GM21447 (cell line): Measurements from ENCODE around the gene SEMA3E.
A peak's percentile ranks its signal among the peaks of the same experiment; 100 is the strongest.
"Not testable (repeated sequence)": the region's sequence is repeated elsewhere in the genome, so short reads cannot be mapped to it uniquely, and the experiment has no call there.

Source experiments
- ATAC-seq: cut with Tn5 transposase; IDR thresholded peaks from one replicate; pipeline ENCODE4 v1.9.1; 2021; ENCODE audit not compliant: unreplicated experiment

Gene SEMA3E

DNA sequence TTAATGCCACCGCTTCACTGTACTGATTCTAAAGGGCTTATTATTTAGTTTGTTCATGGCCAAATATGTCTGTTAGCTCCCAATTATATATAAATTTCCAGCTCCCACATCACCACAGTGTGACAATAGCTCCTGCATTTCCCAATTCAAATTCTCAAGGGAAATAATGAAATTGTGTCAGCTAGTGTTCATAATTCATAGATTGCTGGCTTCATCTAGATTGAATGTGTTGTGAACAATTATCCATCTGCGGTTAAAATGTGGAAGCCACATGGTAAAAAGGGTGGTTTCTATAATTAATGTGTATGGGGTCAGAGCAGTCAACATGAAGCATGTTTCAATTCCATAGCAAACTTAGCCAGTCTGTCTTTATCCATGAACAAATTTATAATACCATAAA lies 154.3 kb downstream of the SEMA3E start:
- no peak for ATAC-seq

- ATAC-seq = no peak
These were observed 156.1 kb downstream of the SEMA3E start for GRCh38 chr7:83492802-83493201.

- no peak for ATAC-seq
These were observed 161.1 kb downstream of the SEMA3E start for GRCh38 chr7:83487801-83488200.

- no peak for ATAC-seq
These were observed 162.0 kb downstream of the SEMA3E start for GRCh38 chr7:83486957-83487356.

DNA sequence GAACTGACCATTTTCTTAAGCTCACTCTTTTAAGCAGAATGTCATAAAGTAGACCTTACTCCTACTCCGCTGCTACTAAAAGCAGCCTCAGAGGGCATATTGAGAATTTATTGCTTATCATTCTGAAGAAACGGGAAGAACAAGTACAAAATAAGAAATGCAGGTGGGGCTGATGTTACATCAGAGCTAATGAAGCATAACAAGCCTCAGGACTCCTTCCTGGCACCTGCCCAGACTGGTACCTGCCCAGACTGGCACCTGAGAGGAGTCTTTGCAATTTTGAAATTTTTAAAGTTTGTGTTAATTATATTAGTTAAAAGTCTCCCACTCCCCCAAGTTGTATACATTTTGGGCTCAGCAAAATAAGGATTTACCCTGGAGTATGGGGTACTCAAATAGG lies 162.4 kb downstream of the SEMA3E start:
- no peak for ATAC-seq

DNA sequence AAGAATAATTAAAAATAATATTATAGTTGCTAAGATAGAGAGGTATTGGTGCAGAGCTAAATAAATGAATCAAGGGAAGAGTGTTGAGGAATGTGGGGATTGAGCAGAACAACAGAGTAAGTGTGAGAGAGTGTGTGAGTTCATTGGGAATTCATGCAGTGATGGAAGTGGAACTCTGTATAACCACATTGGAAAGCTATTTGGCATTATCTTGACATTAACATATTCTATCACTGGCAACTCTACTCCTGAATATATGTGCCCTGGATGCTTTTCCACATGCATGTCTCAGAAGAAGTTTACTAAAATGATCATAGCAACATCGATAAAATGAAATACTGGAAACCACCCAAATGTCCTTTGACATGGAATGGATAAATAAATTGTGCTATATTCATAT lies 164.1 kb downstream of the SEMA3E start:
- no peak for ATAC-seq

DNA sequence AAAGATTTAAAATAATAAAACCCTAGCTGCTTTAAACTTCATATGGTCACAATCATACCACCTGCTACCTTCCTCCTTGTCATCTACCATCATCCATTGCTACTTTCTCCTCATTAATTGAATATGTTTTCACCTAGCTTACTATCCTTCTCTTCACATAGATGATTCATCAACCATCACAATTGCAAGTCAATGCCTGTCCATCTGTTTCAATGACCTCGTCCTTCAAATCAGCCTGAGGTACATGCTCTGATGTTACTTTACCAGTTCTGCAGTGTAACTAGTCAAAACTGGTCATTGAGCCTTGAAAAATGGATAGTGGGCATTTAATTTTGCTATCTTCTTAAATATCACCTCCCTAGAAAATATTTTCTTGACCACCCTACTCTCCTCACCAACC lies 164.7 kb downstream of the SEMA3E start:
- no peak for ATAC-seq

DNA sequence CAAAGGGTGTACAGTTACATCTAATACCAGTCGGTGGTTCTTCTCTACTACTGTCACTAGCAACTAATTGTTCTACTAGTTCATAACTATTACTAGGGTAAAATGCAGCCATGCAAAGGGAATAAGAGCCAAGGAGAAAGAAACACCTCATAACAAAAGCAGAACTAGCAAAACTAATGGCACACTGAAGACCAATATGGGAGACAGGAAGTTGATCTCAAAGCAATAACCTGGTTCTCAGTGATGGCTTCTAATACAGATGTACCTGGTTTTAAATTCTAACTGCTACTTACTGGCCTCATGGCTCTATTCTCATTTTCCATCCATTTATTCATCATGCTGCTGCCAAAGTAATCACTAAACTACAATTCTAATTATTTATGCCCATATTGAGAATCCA lies 170.3 kb downstream of the SEMA3E start:
- no peak for ATAC-seq

DNA sequence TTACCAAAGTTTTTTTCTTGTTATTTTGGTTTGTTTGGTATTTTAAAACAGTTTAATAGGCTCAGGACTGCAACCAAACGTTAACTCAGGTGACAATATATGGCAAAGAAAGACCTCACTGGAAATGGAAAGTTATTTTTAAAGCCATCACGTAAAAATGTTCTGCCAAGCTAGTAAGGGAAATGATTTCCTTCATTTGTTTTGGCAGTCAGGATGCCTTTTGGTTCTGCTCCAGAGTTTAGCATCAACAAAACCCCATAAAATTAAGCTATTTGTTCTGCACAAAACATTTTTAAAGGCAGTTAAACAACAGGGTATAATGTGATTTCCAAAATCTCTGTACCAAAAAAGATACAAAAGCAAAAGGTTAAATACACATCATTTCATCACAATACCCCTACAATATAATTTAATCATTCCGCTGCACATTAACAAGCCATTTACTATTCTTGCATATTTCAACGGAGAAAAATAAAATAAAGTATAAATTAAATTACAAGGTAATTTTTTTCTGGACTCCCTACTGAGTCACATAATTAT lies 172.4 kb downstream of the SEMA3E start:
- no peak for ATAC-seq

DNA sequence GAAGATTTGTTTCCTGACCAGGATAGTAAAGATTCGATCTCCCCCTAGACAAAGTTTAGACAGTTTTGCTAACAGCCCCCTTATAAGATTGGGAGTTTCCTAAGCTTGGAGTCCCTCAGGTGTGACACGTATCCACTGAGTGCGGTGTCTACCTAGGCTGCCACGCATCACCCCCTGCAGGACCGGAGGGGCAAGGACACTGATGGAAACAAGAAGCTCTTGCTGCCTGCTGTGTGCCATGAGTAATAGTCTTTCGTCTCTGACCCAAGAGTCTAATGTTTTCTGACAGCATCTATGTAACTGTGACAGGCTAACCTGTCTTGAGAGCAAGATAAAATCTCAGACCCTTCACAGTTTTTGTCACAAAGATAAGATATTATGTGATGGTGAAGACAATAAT lies 173.5 kb downstream of the SEMA3E start:
- ATAC-seq = no peak

DNA sequence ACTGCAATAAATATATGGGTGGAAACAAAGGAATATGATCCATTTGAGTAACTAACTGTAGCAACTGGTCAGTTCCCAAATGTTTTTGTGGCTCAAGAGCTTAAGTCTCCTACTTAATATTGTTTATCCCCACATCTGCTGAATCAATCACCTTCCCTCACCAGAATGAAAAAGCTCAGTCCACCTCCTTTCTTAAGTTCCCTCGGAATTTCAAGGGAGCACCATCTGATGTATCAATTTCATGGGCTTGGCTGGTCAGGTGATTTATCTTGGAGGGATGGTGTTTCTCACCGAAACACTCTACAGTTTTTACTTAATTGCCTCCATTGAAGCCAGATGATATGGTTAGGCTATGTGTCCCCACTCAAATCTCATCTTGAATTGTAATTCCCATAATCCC lies 176.6 kb downstream of the SEMA3E start:
- no peak for ATAC-seq

- ATAC-seq = no peak
These were observed 179.4 kb downstream of the SEMA3E start for GRCh38 chr7:83469491-83469890.

DNA sequence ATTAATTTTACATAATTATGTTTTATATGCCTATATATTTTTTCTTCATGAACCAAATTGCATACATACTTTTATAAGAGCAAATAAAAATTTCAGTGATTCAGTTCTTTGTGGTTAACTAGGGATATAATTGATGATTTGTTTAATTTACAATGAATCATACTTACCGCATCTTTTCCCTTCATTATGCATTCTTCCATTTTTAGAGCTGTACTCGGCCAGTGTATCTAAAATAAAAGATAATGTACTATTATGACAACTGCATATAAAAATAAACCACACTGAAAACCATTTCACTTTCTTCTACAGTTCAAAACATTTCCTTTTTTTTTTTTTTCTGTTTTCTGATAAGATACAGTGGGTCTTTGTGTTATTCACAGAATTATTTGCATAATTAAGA lies 179.9 kb downstream of the SEMA3E start:
- no peak for ATAC-seq

GRCh38 chr7:83468251-83468739 lies 180.6 kb downstream of the SEMA3E start:
- ATAC-seq = peak; percentile 79

DNA sequence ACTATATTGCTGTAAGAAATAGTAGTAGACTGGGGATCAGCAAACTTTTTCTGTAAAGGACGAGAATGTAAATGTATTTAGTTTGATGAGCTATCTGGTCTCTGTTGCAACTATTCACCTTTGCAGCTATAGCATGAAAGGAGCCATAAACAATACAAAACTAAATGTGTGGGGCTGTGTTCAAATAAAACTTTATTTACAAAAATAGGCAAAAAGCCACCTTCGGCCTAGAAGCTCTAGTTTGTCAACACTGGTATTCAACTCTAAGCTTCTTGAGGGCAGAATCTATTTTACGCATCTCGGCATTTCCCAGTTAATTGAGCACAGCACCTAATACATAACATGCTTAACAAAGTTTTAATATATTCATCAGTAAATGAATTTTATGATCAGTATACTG lies 181.4 kb downstream of the SEMA3E start:
- ATAC-seq = no peak

DNA sequence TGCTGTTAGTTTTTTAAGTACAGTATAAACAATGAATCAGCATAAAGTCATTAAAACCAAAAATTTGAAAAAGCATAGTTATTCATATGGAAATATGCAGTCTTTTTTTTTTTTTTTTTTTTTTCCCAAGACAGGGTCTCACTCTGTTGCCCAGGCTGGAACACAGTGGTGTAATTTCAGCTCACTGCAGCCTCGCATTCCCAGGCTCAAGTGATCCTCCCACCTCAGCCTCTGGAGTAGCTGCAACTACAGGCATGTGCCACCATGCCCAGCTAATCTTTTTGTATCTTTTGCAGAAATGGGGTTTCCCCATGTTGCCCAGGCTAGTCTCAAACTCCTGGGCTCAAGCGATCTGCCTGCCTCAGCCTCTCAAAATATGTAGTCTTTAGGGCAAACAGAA lies 182.0 kb downstream of the SEMA3E start:
- ATAC-seq = no peak

DNA sequence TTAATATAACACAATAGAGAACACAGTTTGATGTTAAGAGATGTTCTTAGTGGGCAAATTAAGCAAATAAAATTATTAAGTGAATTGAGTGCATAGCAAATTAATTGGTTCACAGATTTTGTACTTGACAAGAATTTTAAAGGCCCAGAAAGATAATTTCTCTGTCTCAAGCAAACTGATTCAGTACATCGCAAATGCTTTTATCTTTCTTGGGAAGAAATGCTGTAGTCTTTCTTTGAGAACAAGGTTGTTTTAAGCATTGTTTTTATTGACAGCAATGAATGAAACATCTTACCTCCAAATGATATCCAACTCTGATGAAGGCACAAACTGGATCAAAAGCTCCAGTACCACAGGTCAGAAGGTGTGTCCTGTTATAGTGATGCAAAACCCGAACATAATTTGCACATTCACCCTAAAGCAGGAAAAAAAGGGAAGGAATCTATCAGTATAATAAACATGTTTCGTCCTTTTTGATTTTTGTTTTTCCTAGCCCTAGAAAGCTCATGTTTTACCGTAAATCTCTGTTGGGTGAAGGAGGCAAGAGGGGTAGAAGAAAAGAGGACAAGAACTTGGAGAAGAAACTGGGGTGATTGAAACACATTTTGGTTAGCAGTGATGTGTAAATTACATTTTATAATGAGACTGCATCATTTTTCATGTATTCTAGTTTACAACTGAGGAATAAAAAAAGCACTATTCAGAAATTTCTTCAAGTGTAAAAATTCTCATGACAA lies 182.6 kb downstream of the SEMA3E start:
- no peak for ATAC-seq

- ATAC-seq = no peak
These were observed 183.3 kb downstream of the SEMA3E start for GRCh38 chr7:83465643-83466042.

DNA sequence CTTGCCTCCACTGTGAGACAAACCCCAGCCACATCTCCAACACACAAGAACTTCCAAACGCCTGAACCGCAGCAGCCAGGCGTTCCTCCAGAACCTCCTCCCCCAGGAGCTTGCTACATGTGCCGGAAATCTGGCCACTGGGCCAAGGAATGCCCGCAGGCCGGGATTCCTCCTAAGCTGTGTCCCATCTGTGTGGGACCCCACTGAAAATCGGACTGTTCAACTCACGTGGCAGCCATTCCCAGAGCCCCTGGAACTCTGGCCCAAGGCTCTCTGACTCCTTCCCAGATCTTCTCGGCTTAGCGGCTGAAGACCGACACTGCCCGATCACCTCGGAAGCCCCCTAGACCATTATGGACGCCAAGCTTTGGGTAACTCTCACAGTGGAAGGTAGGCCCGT lies 187.1 kb downstream of the SEMA3E start:
- not testable (repeated sequence) for ATAC-seq

GRCh38 chr7:83459930-83460653 lies 188.8 kb downstream of the SEMA3E start:
- not testable (repeated sequence) for ATAC-seq

DNA sequence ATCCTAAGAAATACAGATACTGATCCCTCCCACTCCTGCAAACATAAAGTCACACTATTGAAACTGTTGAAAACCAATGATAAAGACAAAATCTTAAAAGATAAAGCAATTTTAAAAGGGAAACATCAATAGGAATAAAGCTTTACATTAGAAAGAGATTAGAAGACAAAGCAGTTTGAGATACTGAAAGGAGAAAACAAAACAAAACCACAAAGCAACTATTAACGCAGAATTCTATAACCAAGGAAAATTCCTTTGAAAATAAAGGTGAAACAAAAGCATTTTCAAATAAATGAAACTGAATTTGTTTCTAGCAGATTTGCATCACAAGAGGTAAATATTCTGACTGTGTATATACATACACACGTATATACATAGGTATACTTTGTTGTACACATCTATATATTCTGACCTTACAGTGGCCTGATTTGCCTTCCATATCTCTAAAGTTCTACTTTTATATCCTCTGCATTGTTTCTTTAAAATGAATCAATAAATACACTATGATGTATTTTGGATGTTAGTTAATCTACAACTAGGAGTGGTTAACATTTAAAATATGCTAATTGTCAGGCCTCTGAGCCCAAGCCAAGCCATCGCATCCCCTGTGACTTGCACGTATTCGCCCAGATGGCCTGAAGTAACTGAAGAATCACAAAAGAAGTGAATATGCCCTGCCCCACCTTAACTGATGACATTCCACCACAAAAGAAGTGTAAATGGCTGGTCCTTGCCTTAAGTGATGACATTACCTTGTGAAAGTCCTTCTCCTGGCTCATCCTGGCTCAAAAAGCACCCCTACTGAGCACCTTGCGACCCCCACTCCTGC lies 189.6 kb downstream of the SEMA3E start:
- not testable (repeated sequence) for ATAC-seq
